ENCODE data around the gene EHD2.
"Not testable (repeated sequence)": the region's sequence is repeated elsewhere in the genome, so short reads cannot be mapped to it uniquely, and the experiment has no call there.

Gene EHD2

DNA sequence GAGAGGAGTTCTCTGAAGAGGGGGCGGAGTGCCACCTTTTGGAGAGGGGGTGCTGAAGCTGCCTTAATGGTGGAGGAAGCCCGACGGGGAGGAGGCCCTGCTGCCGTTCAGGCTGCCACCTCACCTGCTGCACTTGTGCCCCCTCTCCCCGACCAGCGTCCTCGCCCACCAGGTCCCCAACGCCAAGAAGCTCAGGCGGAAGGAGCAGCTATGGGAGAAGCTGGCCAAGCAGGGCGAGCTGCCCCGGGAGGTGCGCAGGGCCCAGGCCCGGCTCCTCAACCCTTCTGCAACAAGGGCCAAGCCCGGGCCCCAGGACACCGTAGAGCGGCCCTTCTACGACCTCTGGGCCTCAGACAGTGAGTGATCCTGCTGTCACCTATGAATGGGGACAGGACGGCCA is 37.5 kb downstream of the EHD2 start:
- DNase-seq (ENCODE audit: low read depth) = no peak

DNA sequence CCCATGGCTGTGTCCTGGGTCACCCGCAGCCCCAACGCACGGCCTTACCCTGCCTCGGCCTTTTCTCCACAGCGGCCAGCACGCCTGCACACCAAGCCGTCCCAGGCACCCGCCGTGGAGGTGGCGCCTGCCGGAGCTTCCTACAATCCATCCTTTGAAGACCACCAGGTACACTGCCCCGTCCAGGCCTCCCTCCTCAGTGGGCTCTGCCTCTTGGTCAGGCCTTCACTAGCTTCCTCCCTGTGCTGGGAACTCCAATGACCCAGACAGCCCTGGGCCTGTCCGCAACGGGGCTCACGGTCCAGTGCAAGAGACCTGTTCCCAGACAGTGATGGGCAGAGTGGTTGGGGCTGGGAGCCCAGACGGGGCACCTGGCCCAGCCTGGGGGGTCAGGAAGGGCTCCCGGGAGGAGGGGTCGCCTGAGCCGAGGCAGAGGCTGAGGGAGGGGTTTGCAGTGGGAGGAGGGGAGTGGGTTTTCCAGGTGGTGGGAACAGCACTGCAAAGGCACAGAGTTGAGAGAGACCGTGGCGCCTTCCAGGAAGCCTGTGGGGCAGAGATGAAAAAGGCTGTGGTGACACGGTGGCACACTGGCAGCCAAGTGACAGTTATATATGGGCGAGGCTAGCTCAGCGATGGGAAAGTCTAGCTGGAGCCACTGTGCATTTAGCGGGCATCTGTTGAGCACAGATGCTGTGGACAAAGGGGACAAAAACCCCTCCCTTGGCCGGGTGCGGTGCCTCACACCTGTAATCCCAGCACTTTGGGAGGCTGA is 39.4 kb downstream of the EHD2 start:
- DNase-seq (ENCODE audit: low read depth) = no peak

- no peak for DNase-seq (ENCODE audit: low read depth)
These were observed 41.2 kb downstream of the EHD2 start for GRCh38 chr19:47754206-47755064.

GRCh38 chr19:47755065-47755761 is 42.0 kb downstream of the EHD2 start:
- no peak for DNase-seq (ENCODE audit: low read depth)

DNA sequence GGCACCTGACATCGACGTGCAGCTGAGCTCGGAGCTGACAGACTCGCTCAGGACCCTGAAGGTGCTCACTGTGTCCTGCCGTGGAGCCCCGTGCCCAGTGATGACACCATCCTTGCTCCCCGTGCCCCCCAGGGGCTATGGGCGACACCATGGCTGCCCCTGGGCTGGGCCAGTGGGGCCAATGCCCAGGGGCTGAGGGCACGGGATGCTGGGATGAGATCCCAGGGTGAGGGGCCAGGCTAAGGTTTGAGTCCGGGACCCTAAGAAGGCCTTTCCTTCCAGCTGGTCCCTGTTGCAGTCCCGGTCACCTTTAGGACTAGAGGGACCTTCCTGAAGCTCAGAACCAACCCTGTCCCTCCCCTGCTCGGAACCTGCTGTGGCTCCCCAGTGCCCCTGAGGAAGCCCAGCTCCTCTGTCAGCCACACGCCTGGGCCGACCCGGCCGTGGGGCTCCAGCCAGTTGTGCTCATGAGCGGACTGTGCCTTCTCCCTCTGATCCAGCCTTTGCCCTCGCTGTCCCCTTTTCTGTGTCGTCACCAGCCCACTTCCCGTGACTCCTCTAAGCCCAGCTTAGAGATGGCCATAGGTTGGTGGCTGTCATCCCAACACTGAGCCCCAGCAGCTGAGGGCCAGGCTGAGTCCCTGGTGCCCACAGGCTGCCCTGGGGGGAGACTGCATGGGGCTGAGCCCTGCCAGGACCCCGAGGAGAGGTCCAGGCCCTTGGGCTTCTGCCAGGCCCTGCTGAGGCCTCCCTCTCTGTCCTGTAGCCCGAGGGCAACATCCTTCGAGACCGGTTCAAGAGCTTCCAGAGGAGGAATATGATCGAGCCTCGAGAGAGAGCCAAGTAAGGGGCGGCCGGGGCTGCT is 42.8 kb downstream of the EHD2 start:
- no peak for DNase-seq (ENCODE audit: low read depth)

DNA sequence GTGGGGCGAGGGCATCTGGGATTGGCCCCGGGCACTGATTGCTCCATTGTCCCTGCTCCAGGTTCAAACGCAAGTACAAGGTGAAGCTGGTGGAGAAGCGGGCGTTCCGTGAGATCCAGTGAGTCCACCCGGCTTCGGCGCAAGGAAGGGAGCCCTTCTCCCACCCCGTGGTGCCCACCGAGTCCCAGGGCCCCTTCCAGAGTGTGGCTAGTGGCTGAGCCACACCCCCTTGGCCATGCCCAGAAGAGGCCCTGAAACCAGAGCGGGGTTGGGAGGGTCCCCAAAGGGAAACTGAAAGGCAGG is 43.4 kb downstream of the EHD2 start:
- no peak for DNase-seq (ENCODE audit: low read depth)

- no peak for DNase-seq (ENCODE audit: low read depth)
These were observed 43.9 kb downstream of the EHD2 start for GRCh38 chr19:47756953-47757608.

- no peak for DNase-seq (ENCODE audit: low read depth)
These were observed 44.6 kb downstream of the EHD2 start for GRCh38 chr19:47757617-47758442.

GRCh38 chr19:47758443-47758804 is 45.2 kb downstream of the EHD2 start:
- DNase-seq (ENCODE audit: low read depth) = no peak

- no peak for DNase-seq (ENCODE audit: low read depth)
These were observed 47.4 kb downstream of the EHD2 start for GRCh38 chr19:47760632-47760999.

DNA sequence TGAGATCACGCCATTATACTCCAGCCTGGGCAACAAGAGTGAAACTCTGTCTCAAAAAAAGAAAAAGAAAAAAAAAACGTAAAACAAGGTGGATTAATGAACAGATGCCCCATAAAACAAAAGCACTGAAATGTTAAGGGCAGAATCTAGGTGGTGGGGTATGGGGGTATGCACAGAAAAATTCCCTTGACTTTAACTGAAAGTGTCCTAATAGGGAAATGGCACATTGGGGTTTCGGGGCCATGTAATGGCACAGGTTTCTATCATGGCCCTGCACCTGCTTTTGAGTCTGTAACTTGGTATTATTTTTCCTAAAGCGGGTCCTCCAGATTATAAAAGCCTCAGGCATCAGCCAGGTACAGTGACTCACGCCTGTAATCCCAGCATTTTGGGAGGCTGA is 48.3 kb downstream of the EHD2 start:
- DNase-seq (ENCODE audit: low read depth) = no peak

- no peak for DNase-seq (ENCODE audit: low read depth)
These were observed 48.9 kb downstream of the EHD2 start for GRCh38 chr19:47762151-47762550.

GRCh38 chr19:47762615-47763308 is 49.5 kb downstream of the EHD2 start:
- no peak for DNase-seq (ENCODE audit: low read depth)

GRCh38 chr19:47764705-47765104 is 51.5 kb downstream of the EHD2 start:
- not testable (repeated sequence) for DNase-seq (ENCODE audit: low read depth)

DNA sequence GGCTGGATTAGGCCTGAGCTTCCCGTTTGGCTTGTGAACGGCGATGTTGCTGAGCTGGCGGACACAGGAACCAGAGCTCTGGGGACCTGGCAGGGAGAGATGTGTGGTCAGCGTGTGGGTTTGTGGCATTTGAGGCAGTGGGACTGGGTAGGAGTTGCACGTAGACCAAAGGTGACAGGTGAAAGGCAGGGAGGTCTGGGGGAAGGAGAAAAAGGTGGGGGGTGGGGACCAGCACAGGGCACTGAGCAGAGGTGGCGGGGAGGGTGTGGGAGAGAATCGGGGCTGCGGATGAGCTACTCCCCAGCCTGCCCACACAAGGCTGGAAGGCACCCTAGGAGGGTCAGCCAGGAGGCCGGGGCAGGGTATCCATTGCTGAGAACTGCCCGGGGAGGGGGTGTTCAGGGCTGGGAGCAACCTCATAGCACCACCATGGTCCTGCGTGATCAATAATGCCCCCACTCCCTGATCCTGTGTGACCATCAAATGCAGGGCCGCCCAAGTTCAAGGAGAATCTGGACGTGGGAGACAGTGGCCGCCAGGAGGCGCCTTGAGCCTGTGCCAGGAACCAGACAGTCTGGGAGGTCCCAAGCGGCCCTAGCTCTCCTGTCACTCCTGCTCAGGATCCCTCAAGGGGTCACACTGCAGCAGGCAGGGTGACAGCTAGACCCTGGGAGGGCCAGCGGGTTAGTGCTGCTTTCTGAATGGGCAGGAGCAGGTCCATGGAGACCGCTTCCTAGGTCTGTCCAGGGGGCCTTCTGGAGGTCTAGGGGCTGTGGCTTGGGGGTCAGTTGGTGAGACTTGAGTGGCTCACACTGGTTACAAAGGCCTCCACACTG is 52.5 kb downstream of the EHD2 start:
- DNase-seq (ENCODE audit: low read depth) = no peak

- no peak for DNase-seq (ENCODE audit: low read depth)
These were observed 53.1 kb downstream of the EHD2 start for GRCh38 chr19:47766359-47766620.

DNA sequence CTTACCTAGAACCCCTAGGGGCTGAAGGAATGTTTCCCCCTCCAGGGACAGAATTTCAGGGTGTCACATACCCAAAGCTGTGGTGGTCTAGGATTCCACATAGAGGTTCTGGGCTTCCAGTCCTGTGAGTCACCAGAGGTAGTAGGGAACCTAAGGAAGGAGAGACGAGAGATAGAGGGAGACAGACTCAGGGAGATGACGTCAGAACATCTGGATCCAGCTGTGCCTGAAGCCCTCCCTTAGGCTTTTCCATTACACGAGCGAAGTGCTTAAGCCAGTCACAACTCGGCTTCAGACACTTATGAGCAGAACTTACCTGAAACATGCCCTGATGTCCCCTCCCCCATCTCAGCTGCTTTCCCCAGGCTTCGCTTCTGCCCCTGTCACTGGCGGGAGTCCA is 53.4 kb downstream of the EHD2 start:
- DNase-seq (ENCODE audit: low read depth) = no peak

DNA sequence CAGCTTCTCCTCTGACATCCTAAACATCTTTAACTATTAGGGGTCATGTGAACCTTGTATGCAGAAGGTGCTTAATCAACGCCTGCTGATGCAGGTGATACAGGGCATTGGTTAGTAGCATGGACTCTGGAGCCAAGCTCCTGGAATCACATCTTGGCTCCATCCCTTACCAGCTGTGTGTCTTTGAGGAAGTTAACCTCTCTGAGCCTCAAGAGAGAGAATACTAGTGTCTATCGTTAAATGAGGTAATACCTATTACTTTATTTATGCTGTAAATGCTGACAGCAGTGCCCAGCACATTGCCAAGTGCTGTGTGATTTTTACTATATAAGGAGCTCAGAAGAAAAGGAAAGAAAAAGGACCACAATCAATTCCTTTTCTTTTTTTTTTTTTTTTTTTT is 54.1 kb downstream of the EHD2 start:
- no peak for DNase-seq (ENCODE audit: low read depth)

DNA sequence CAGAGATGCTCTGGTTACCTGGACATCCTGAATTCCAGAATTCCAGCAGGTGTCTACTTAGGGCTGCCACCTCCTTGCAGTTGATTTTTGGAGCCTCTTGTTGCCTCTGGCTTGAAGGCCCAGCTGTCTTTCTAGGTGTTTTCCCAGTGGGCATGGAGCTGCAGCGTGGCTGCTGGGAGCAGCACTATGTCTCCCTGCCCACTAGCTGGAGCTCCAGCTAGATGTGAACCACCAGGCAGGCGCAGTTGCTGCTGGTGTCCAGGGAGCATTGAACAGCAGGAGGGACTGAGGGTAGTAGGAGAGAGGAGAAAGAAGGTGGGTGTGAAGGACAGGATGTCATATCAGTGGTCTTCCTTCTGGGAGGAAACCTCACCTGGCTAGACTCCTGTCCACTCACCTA is 55.4 kb downstream of the EHD2 start:
- DNase-seq (ENCODE audit: low read depth) = no peak

DNA sequence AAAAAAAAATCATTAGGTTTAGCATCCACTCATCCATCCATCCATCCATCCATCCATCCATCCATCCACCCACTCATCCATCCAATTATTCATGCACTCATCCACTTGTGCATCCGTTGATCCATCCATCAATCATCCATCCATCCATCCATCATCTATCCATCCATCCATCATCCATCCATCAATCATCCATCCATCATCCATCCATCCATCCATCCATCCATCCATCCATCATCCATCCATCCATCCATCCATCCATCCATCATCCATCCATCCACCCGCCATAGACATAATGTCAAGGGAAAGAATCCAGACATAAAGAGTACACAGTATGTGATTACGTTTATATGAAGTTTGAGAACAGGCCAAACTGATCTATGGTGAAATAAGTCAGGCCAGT is 56.3 kb downstream of the EHD2 start:
- DNase-seq (ENCODE audit: low read depth) = no peak

All from stimulated activated CD8-positive, alpha-beta memory T cell treated with anti-CD3 and anti-CD28 coated beads, Interleukin-15, amount 100 ng/mL, for 1 hour (primary cell).